ENCODE measurements around the gene GSKIP.

Gene GSKIP

DNA sequence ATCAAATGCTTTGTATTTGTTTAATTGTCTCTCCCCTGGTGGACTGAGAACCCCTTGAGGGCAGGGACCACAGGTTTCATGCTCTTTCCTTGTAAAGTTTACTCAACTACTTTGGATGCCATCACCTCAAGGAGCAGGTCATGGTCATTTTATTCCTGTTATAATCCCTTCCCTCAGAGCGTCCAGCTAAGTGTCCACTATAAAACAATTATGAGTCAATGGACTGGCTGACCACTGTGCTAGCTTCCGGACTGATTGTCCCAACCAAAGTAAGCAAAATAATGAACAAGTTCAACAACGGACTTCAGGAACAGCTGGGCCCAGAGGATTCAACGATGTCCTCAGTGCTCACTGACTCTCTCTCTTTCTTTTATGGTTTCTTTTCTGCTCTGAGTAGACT lies 46.8 kb downstream of the GSKIP start:
- no peak for DNase-seq (ENCODE audit: low read depth)

GRCh38 chr14:96413526-96413925 lies 50.2 kb downstream of the GSKIP start:
- DNase-seq (ENCODE audit: low read depth), result no peak

More for the DNA sequence above, 46.8 kb downstream of the GSKIP start:
- TF ChIP-seq, protein P1, sequence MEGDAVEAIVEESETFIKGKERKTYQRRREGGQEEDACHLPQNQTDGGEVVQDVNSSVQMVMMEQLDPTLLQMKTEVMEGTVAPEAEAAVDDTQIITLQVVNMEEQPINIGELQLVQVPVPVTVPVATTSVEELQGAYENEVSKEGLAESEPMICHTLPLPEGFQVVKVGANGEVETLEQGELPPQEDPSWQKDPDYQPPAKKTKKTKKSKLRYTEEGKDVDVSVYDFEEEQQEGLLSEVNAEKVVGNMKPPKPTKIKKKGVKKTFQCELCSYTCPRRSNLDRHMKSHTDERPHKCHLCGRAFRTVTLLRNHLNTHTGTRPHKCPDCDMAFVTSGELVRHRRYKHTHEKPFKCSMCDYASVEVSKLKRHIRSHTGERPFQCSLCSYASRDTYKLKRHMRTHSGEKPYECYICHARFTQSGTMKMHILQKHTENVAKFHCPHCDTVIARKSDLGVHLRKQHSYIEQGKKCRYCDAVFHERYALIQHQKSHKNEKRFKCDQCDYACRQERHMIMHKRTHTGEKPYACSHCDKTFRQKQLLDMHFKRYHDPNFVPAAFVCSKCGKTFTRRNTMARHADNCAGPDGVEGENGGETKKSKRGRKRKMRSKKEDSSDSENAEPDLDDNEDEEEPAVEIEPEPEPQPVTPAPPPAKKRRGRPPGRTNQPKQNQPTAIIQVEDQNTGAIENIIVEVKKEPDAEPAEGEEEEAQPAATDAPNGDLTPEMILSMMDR (IDR thresholded peaks at IDR 0.05; ENCODE audit: insufficient read depth, low read depth, low read length, missing control alignments), result no peak
- no peak overlapping the region for H3K4me3 ChIP-seq (ENCODE audit: low read length)

GRCh38 chr14:96415559-96415958 lies 52.2 kb downstream of the GSKIP start:
- DNase-seq (ENCODE audit: low read depth), result no peak
- TF ChIP-seq, protein P1 (IDR thresholded peaks at IDR 0.05; ENCODE audit: insufficient read depth, low read depth, low read length, missing control alignments), result no peak
- H3K4me3 ChIP-seq (ENCODE audit: low read length), result no peak overlapping the region

More at GRCh38 chr14:96413526-96413925, 50.2 kb downstream of the GSKIP start:
- H3K4me3 ChIP-seq (ENCODE audit: low read length), result no peak overlapping the region
- TF ChIP-seq, protein P1 (IDR thresholded peaks at IDR 0.05; ENCODE audit: insufficient read depth, low read depth, low read length, missing control alignments), result no peak

DNA sequence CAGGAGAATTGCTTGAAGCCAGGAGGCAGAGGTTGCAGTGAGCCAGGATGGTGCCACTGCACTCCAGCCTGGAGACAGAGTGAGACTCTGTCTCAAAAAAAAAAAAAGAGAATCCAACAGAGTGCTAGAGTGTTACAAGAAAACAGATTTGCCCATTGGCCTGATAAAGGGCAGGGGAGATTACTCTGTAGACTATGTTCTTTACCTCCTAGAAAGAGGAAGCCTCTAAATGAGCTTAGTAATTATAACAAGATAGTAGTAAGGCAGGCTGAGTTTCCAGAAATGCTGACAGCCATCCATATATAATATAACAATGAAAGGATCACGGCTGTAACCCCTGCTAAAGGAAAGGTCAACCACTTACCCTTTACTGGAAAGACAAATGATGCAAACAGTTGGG lies 53.0 kb downstream of the GSKIP start:
- no peak overlapping the region for H3K4me3 ChIP-seq (ENCODE audit: low read length)
- TF ChIP-seq, protein P1 (IDR thresholded peaks at IDR 0.05; ENCODE audit: insufficient read depth, low read depth, low read length, missing control alignments), result no peak
- DNase-seq (ENCODE audit: low read depth), result no peak

GRCh38 chr14:96417254-96417653 lies 53.9 kb downstream of the GSKIP start:
- H3K4me3 ChIP-seq (ENCODE audit: low read length), result no peak overlapping the region
- DNase-seq (ENCODE audit: low read depth), result no peak
- TF ChIP-seq, protein P1 (IDR thresholded peaks at IDR 0.05; ENCODE audit: insufficient read depth, low read depth, low read length, missing control alignments), result no peak

- H3K4me3 ChIP-seq (ENCODE audit: low read length), result no peak overlapping the region
- DNase-seq (ENCODE audit: low read depth), result no peak
- TF ChIP-seq, protein P1 (IDR thresholded peaks at IDR 0.05; ENCODE audit: insufficient read depth, low read depth, low read length, missing control alignments), result no peak
These were observed 54.7 kb downstream of the GSKIP start for GRCh38 chr14:96418075-96418474.

DNA sequence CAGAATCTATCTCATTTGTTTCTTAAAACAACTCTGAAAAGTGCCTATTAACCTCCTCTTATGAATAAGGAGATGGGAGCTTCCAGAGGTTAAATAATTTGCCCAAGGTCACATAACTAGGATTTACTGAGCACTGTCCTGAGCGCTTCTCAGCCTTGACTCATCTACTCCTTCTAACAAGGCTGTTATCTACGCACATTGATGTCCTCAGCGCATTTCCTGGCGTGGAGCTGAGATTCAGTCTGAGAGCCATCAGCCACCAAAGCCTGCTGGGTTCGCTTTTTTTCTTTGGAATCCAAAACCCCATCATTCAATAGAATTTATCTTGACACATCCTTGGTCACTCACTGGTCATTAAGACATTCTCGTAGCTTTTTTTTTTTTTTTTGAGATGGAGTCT lies 57.9 kb downstream of the GSKIP start:
- DNase-seq (ENCODE audit: low read depth), result no peak
- TF ChIP-seq, protein P1 (IDR thresholded peaks at IDR 0.05; ENCODE audit: insufficient read depth, low read depth, low read length, missing control alignments), result no peak
- no peak overlapping the region for H3K4me3 ChIP-seq (ENCODE audit: low read length)
